Stomach (tissue), 9 donors: ENCODE data around the gene PKN3. TPM values are rescaled to one million over a fixed set of nuclear protein-coding genes. Genes with fewer than 3 reads are reported as not detected.
A peak's percentile ranks its signal among the peaks of the same experiment; 100 is the strongest.

Experiments used
- DNase-seq, 2 donors: peaks; one replicate each; pipeline versions ENCODE4 v3.0.0 to v3.0.0-alpha.2; 2013 to 2019
- H3K27ac ChIP-seq, 5 donors: fragments of 200-600 bp in 4 of 5; sonication (generic) in 4 of 5; one replicate each; pipeline ENCODE4 v1.5.1; 2013 to 2019; ENCODE audit warnings: mild to moderate bottlenecking in 1 of 5, moderate library complexity in 1 of 5
- H3K27me3 ChIP-seq, 3 donors: fragments of 200-600 bp; sonication (generic); one replicate each; pipeline ENCODE4 v1.5.1; 2017 to 2019; ENCODE audit warnings: mixed run types in 1 of 3
- H3K36me3 ChIP-seq, 4 donors: fragments of 200-600 bp; sonication (generic); 1 replicate in 3 of 4; 2 replicates in 1 of 4; pipeline ENCODE4 v1.5.1; 2016 to 2019
- H3K4me1 ChIP-seq, 4 donors: fragments of 200-600 bp; sonication (generic); one replicate each; pipeline ENCODE4 v1.5.1; 2016 to 2019
- H3K4me3 ChIP-seq, 4 donors: fragments of 200-600 bp; sonication (generic) in 3 of 4; one replicate each; pipeline ENCODE4 v1.5.1; 2016 to 2019; ENCODE audit warnings: mild to moderate bottlenecking in 1 of 4
- H3K9me3 ChIP-seq, 4 donors: fragments of 200-600 bp; sonication (generic); one replicate each; pipeline ENCODE4 v1.5.1; 2016 to 2019
- CTCF ChIP-seq, 7 experiments: fragments of 450-650 bp in 4 of 7; fragments of 200-600 bp in 3 of 7; sonication (generic) in 3 of 7; IDR thresholded peaks; one replicate each; pipeline ENCODE4 v1.5.1; 2016 to 2019; ENCODE audit warnings: antibody characterized with exemption in 7 of 7, control low read depth in 2 of 7, mild to moderate bottlenecking in 1 of 7
- EP300 ChIP-seq: sonication (generic); formaldehyde crosslinking; IDR thresholded peaks from one replicate; pipeline ENCODE4 v1.6.1; 2017; ENCODE audit warnings: antibody characterized with exemption
- POLR2A ChIP-seq, 4 donors: fragments of 450-650 bp; IDR thresholded peaks; one replicate each; pipeline ENCODE4 v1.6.1; 2016; ENCODE audit warnings: antibody characterized with exemption in 4 of 4, control low read depth in 2 of 4, mild to moderate bottlenecking in 1 of 4, moderate library complexity in 1 of 4
- POLR2AphosphoS5 ChIP-seq, 3 donors: sonication (generic); formaldehyde crosslinking; IDR thresholded peaks; one replicate each; pipeline ENCODE4 v1.6.1; 2016; ENCODE audit warnings: antibody characterized with exemption in 3 of 3
- WGBS, 5 donors: extraction: QIAGEN DNeasy Blood & Tissue Kit in 3 of 5; methylation state at CpG; one replicate each; pipeline versions ENCODE4 v1.1.5 to v1.1.7; 2013 to 2018; 5-methylcytosine and 5-hydroxymethylcytosine counted together
- intact Hi-C: fragments of 100-400 bp; cut with DNase I; formaldehyde crosslinking; loops from one replicate; pipeline ENCODE4 v1.15.1; 2023; ENCODE audit warnings: low total_unique reads
- polyA plus RNA-seq, 3 donors: library from polyadenylated mRNA; stranded (reverse); fragments of 200-250 nt; gene quantifications; one replicate each; pipeline ENCODE4 v1.2.3, GENCODE V29; 2013
- total RNA-seq, 5 donors: library from RNA; depleted of rRNA; stranded (reverse); fragments of >200 nt; gene quantifications; one replicate each; pipeline versions ENCODE4 v1.1.0 to v1.2.3, GENCODE V29; 2014 to 2016
- donor health status: healthy with polysubstance abuse.
- donor health status: Bipolar disorder and iron deficiency.
- donor health status: healthy.

PKN3 gene
- total and polyA plus RNA-seq, 8 donors: 5.0 to 23.2 (median 8.5) TPM

GRCh38 chr9:128684325-128685199 is 17.7 kb upstream of the PKN3 start:
- Histone ChIP-seq H3K36me3 (no peaks in the 10 kb centered on the region), H3K4me3 (peak overlapping the region; percentile 49 to 65 (median 62)), H3K27me3 (no peaks in the 10 kb centered on the region), H3K27ac (peak overlapping the region; percentile 82 to 94 (median 93)), H3K9me3 (no peaks in the 10 kb centered on the region), H3K4me1 (peaks cover 25 to 64% (median 50%) of the 10 kb centered on the region in 4 donors)
- TF ChIP-seq POLR2A (IDR thresholded peaks at IDR 0.05): peak in 3 of 4 donors; percentile 65 to 87 (median 71)
- peak in 2 of 3 donors; percentile 86 to 88 for TF ChIP-seq POLR2AphosphoS5 (IDR thresholded peaks at IDR 0.05)
- no peak for TF ChIP-seq CTCF (IDR thresholded peaks at IDR 0.05)
- TF ChIP-seq EP300: no peak
- intact Hi-C loops: no loop called here
- peak; percentile 92 to 95 for DNase-seq
- WGBS, 5 donors: 3 to 9% (median 5%) methylated on average over 15 of the region's 15 CpGs

- peaks cover 31 to 72% (median 58%) of the 10 kb centered on the region in 4 donors for H3K4me1 ChIP-seq
- intact Hi-C loops: no loop called here
- peak overlapping the region; percentile 82 to 94 (median 93) for H3K27ac ChIP-seq
- no peaks in the 10 kb centered on the region for H3K27me3 ChIP-seq
- no peak for TF ChIP-seq POLR2AphosphoS5 (IDR thresholded peaks at IDR 0.05)
- no peak for TF ChIP-seq POLR2A (IDR thresholded peaks at IDR 0.05)
- TF ChIP-seq CTCF (IDR thresholded peaks at IDR 0.05): no peak
- TF ChIP-seq EP300: no peak
- H3K9me3 ChIP-seq: no peaks in the 10 kb centered on the region
- H3K36me3 ChIP-seq: peaks cover 0 to 1% (median 0%) of the 10 kb centered on the region in 4 donors
- 56 to 67% (median 62%) methylated on average over 17 of the region's 17 CpGs for WGBS, 5 donors
- H3K4me3 ChIP-seq: peak overlapping the region in 3 of 4 donors; percentile 23 to 63 (median 62)
- DNase-seq: peak; percentile 54 to 80
Observed at GRCh38 chr9:128685636-128686489, 16.4 kb upstream of the PKN3 start.

GRCh38 chr9:128687453-128687852 is 14.8 kb upstream of the PKN3 start:
- intact Hi-C loops: no loop called here
- H3K9me3 ChIP-seq: no peaks in the 10 kb centered on the region
- no peak overlapping the region for H3K4me3 ChIP-seq
- DNase-seq: no peak
- no peak for TF ChIP-seq POLR2A (IDR thresholded peaks at IDR 0.05)
- TF ChIP-seq CTCF (IDR thresholded peaks at IDR 0.05): no peak
- TF ChIP-seq POLR2AphosphoS5 (IDR thresholded peaks at IDR 0.05): no peak
- TF ChIP-seq EP300: no peak
- peaks cover 10 to 17% (median 14%) of the 10 kb centered on the region in 4 donors for H3K36me3 ChIP-seq
- WGBS, 5 donors: 93 to 100% (median 96%) methylated on average over 4 of the region's 4 CpGs
- peak overlapping the region in 3 of 5 donors; percentile 88 to 99 (median 95) for H3K27ac ChIP-seq
- H3K4me1 ChIP-seq: peaks cover 37 to 80% (median 64%) of the 10 kb centered on the region in 4 donors
- no peaks in the 10 kb centered on the region for H3K27me3 ChIP-seq
